Endothelial cell of hepatic sinusoid (primary cell): Measurements from ENCODE around the gene FAM227B.
"Not testable (repeated sequence)": the region's sequence is repeated elsewhere in the genome, so short reads cannot be mapped to it uniquely, and the experiment has no call there.

Experiments
- in situ Hi-C: cut with HindIII; loops from 2 replicates; pipeline ENCODE4 v1.10.0; 2017; ENCODE audit warnings: low sequenced_read_pairs

The FAM227B gene

DNA sequence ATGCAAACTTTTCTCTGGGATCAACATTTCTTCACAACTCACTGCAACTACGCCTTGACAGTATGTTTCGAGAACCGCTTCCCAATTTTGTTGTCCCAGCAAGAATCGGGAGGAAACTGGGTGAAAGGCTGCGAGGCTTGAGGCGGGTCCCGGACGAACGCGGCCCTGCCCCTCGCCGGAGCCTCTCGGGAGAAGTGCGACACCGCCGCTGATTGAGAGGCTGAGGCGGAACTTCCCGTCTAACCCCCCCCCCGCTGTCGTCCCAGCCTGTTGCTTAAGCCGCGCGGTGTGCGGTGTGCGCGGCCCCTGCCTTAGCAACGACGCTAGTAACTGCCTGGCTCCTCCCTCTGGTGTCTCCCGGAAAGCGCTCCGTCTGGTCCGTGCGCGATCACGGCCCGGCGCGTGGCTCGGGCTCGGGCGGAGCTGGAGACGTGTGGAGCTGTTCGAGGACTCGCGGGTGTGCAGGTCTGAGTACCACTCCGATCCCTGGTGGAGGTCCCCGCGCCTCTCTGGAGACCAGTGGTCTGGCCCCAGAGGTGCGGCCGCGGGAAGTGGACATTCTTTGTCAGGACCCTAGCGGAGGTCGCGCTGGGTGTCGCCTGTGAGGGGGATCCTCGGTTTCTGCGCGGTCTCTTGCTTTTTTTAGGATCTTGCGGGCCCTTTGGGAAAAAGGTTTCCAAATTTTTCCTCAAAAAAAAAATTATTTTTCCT, at the start of gene FAM227B, which contains the start of gene DTWD1:
Gene FAM227B, minus strand, starts transcription at position 161 of the 711 bp plus-strand sequence. CDS start 5,647 bp downstream, outside the sequence.
Gene DTWD1, plus strand, starts transcription at position 391 of the 711 bp plus-strand sequence. CDS start 4,120 bp downstream, outside the sequence.
- in situ Hi-C loops: no loop called here

GRCh38 chr15:49669288-49669687, 48.7 kb upstream of the FAM227B start:
- in situ Hi-C loops: no loop called here

DNA sequence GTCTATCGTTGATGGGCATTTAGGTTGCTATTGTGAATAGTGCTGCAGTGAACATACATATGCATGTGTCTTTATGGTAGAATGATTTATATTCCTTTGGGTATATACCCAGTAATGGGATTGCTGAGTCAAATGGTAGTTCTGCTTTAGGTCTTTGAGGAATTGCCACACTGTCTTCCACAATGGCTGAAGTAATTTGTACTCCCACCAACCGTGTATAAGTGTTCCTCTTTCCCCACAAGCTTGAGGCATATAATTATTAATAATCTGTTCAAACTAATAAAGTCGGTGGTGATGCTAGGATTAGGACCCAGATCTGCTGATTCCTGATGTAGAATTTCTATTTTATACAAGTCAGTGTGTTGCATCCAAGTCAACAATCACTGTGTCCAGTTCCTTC, 45.9 kb upstream of the FAM227B start:
- in situ Hi-C loops: not testable (repeated sequence)

- in situ Hi-C loops: no loop called here
Measured at GRCh38 chr15:49664716-49665115, 44.1 kb upstream of the FAM227B start.

GRCh38 chr15:49656734-49657133, 36.1 kb upstream of the FAM227B start:
- in situ Hi-C loops: no loop called here

GRCh38 chr15:49652922-49653321, 32.3 kb upstream of the FAM227B start:
- in situ Hi-C loops: no loop called here

- in situ Hi-C loops: no loop called here
Measured at GRCh38 chr15:49650676-49651075, 30.1 kb upstream of the FAM227B start.

- in situ Hi-C loops: no loop called here
Measured at GRCh38 chr15:49649987-49650386, 29.4 kb upstream of the FAM227B start.

DNA sequence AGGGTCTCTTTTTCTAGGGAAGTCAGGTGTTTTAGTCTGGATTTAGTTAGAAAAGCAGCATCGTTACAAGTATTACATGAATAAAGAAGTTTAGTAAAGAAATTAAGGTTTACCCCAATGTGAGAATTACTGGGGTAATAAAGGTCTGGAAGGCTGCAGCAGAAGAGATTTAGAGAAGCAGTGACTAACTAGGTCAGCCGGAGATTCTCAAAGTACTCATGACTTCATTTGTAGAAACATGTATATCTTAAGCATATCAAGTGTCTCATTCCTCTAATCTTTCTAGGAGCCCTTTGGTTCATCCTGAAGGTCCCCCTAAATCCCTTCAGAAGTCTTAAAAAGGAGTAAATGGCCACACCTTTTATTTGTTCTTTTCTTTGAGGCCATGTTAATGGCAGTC, 26.3 kb upstream of the FAM227B start:
- in situ Hi-C loops: no loop called here

DNA sequence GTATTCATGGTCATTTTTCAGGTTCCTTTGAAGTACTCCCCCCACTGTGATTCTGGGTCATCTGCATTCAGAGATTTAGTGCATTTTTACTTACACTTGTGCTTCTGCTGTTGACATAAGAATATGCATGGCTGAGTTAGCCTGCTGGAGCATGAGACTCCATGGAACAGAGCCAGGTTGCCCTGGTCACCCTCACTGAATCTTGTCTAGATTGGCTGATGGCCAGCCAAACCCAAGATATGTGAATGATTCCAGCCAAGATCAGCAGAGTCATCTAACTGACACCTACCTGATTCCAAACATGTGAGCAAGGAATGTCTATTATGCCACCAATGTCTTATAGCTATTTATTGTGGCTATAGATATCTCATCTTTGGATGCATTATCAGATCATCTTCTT, 25.3 kb upstream of the FAM227B start:
- in situ Hi-C loops: no loop called here

GRCh38 chr15:49645277-49645676, 24.7 kb upstream of the FAM227B start:
- in situ Hi-C loops: no loop called here

DNA sequence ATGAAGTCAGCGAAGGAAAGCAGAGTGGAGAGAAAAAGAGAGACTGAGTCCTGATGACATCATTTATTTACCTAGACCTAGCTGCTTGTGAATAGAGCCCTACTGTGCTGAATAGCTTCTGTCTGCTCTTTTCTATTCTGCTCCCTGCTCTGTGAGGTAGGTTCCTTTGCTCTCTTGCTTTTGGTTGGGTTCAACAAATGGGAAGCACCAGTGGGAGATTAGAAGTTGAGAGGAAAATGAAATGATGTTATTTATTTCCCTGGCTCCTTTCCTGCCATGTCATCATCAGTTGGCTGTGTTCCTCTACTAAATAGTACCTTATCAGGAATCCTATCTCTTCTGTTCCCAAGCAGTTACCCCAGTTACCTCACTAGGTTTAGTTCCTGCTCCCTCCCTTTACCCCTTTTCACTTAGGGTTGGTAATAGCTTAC, 23.8 kb upstream of the FAM227B start:
- in situ Hi-C loops: no loop called here

DNA sequence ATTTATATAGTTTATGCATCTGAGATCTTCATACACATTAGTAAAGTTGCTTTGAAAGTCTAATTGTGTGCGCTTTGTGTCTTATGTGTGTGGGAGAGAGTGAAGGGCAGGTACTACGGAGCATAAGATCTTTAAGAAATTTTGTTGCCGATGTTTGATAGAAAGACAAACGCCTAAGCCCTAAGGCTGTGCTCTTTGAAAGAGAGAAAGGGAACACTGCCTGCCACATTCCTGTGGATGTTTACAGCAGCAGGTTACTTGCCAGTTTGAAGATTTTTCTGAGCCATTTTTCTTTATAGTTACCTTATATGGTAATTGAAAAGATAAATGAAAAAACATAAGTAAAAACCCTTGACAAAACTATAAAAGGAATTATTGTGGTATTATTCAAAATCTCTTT, 17.2 kb upstream of the FAM227B start:
- in situ Hi-C loops: no loop called here

DNA sequence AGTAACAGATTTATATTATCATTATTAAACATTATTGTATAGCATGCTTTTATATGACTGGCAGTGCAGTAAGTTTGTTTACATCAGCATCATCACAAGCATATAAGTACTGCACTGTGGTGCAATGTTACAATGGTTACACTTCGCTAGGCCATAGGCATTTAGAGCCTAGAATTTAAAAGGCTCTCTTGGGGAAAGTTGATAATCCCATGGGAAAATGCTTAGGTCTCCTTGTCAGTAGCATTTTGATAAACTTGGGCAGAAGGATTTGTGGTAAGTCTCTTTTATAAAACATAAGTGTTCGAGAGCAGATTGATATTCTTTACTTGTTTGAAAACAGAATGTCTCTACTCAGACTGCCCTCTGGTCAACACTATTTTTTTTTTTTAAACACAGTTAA, 7.8 kb upstream of the FAM227B start:
- in situ Hi-C loops: no loop called here

DNA sequence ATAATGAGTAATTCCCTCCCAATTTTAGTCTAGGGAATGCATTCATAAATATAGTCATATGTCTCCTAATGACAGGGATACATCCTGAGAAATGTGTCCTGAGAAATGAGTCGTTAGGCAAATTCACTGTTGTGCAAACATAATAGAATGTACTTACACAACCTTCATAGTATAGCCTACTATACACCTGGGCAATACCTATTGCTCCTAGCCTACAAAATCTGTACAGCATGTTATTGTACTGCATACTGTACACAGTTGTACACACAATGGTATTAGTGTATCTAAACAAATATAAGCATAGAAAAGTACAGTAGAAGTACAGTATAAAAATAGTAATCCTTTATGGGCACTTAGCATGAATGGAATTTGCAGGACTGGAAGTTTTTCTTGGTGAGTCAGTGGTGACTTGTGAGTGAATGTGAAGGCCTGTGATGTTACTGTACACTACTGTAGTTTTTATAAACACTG, 6.8 kb upstream of the FAM227B start:
- in situ Hi-C loops: no loop called here

- in situ Hi-C loops: no loop called here
Measured at GRCh38 chr15:49625460-49626036, 4.9 kb upstream of the FAM227B start.

DNA sequence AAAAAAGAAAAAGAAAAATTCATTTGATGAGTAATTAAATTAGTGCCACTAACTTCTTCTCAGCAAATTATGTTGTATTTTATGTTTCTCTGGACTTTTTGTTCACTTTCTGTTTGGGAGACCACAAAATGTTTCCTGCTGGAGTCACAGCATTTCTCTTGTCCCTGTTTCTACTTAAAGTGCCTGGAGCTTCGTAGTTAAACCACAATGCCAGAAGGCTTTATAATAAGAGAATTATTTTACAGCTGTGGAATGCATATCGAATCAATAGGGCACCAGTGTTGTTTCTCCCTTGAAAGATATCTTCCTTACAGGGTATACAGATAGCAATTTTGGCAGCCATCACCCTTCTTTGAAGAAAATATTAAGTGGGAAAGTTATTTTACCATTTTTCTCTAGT, 3.4 kb upstream of the FAM227B start:
- in situ Hi-C loops: no loop called here

GRCh38 chr15:49622561-49622960, 1.9 kb upstream of the FAM227B start:
- in situ Hi-C loops: no loop called here

DNA sequence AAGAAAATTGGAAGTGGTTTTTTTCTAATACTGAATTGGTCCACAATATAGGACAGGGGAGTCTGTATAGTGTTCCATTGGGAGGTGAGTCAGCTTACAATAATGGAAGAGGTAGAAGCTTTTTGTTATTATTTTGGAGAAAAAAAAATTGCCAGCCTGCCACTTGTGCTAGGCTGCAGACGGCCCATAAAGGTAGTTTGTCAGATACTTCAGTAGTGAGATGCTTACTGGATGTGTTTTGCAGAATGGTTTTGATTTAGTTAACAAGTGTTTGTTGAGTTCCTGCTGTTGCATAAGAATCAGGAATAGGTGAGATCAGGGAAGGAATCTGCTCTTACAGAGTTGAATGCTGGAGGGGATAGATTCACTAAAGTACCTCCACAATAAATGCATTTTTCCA, 1.3 kb upstream of the FAM227B start:
- in situ Hi-C loops: no loop called here

- in situ Hi-C loops: no loop called here
Measured at GRCh38 chr15:49621401-49621811, 788 bp upstream of the FAM227B start.

DNA sequence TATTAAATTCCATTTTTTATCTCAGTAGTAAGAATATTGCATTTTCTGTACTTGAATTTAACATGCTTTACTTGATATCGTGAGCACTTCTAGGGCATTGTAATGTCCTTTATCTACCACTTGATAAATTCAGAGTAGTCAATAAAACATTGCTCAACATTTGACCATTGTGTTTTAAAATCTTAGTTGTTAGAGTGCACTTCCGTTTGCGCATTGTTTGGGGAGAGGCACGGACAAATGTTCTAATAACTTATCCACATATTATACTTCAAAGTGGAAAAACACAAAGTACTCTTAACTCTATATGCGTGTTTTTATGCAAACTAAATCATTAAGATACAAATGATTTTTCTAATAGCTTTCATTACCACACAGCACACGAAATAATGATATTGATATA, 419 bp downstream of the FAM227B start:
- in situ Hi-C loops: no loop called here

- in situ Hi-C loops: no loop called here
Measured at GRCh38 chr15:49619226-49619625, 1.4 kb downstream of the FAM227B start.
